ENCODE data around the gene LRRC4B.
"Not testable (repeated sequence)": the region's sequence is repeated elsewhere in the genome, so short reads cannot be mapped to it uniquely, and the experiment has no call there.

LRRC4B gene

GRCh38 chr19:50552540-50552939 is 15.7 kb downstream of the LRRC4B start:
- DNase-seq (ENCODE audit: low read depth in 1 of 2, low spot score in 1 of 2), result no peak

- no peak for DNase-seq (ENCODE audit: low read depth in 1 of 2, low spot score in 1 of 2)
Observed at GRCh38 chr19:50551715-50552187, 16.5 kb downstream of the LRRC4B start.

- DNase-seq (ENCODE audit: low read depth in 1 of 2, low spot score in 1 of 2), result no peak
Observed at GRCh38 chr19:50551034-50551714, 17.1 kb downstream of the LRRC4B start.

GRCh38 chr19:50550594-50550966 is 17.7 kb downstream of the LRRC4B start:
- DNase-seq (ENCODE audit: low read depth in 1 of 2, low spot score in 1 of 2), result no peak

GRCh38 chr19:50549927-50550593 is 18.2 kb downstream of the LRRC4B start:
- DNase-seq (ENCODE audit: low read depth in 1 of 2, low spot score in 1 of 2), result no peak

GRCh38 chr19:50549059-50549926 is 18.9 kb downstream of the LRRC4B start:
- DNase-seq (ENCODE audit: low read depth in 1 of 2, low spot score in 1 of 2), result no peak

- DNase-seq (ENCODE audit: low read depth in 1 of 2, low spot score in 1 of 2), result no peak
Observed at GRCh38 chr19:50548191-50549058, 19.8 kb downstream of the LRRC4B start.

- no peak for DNase-seq (ENCODE audit: low read depth in 1 of 2, low spot score in 1 of 2)
Observed at GRCh38 chr19:50547385-50548190, 20.6 kb downstream of the LRRC4B start.

- DNase-seq (ENCODE audit: low read depth in 1 of 2, low spot score in 1 of 2), result no peak
Observed at GRCh38 chr19:50546527-50547221, 21.6 kb downstream of the LRRC4B start.

GRCh38 chr19:50542943-50543342 is 25.3 kb downstream of the LRRC4B start:
- DNase-seq (ENCODE audit: low read depth in 1 of 2, low spot score in 1 of 2), result no peak

GRCh38 chr19:50537769-50538230 is 30.4 kb downstream of the LRRC4B start:
- peak; percentile 33 to 50 for DNase-seq (ENCODE audit: low read depth in 1 of 2, low spot score in 1 of 2)

- DNase-seq (ENCODE audit: low read depth in 1 of 2, low spot score in 1 of 2), result no peak
Observed at GRCh38 chr19:50537306-50537685, 30.9 kb downstream of the LRRC4B start.

- no peak for DNase-seq (ENCODE audit: low read depth in 1 of 2, low spot score in 1 of 2)
Observed at GRCh38 chr19:50536662-50537305, 31.5 kb downstream of the LRRC4B start.

GRCh38 chr19:50535672-50536187 is 32.5 kb downstream of the LRRC4B start:
- DNase-seq (ENCODE audit: low read depth in 1 of 2, low spot score in 1 of 2), result no peak

- DNase-seq (ENCODE audit: low read depth in 1 of 2, low spot score in 1 of 2), result no peak
Observed at GRCh38 chr19:50534478-50534877, 33.8 kb downstream of the LRRC4B start.

- no peak for DNase-seq (ENCODE audit: low read depth in 1 of 2, low spot score in 1 of 2)
Observed at GRCh38 chr19:50532952-50533351, 35.3 kb downstream of the LRRC4B start.

GRCh38 chr19:50531171-50531612 is 37.0 kb downstream of the LRRC4B start:
- no peak for DNase-seq (ENCODE audit: low read depth in 1 of 2, low spot score in 1 of 2)

- DNase-seq (ENCODE audit: low read depth in 1 of 2, low spot score in 1 of 2), result not testable (repeated sequence)
Observed at GRCh38 chr19:50528052-50528451, 40.2 kb downstream of the LRRC4B start.

- no peak for DNase-seq (ENCODE audit: low read depth in 1 of 2, low spot score in 1 of 2)
Observed at GRCh38 chr19:50522881-50523280, 45.4 kb downstream of the LRRC4B start.
